Left ventricle myocardium inferior (tissue), 1 donor: ENCODE results near the gene PRKCE. TPM values are rescaled to one million over a fixed set of nuclear protein-coding genes. Genes with fewer than 3 reads are reported as not detected.

Source experiments
- DNase-seq: peaks from one replicate; pipeline ENCODE4 v3.0.0-alpha.2; 2020
- H3K27ac ChIP-seq: fragments of 200-600 bp; replicated peaks from 2 replicates; pipeline ENCODE4 v1.8.0; 2021
- H3K27me3 ChIP-seq: fragments of 200-600 bp; 2 replicates; pipeline ENCODE4 v1.8.0; 2021; ENCODE audit warnings: low read depth
- H3K36me3 ChIP-seq: fragments of 200-600 bp; 2 replicates; pipeline ENCODE4 v1.8.0; 2021
- H3K4me1 ChIP-seq: fragments of 200-600 bp; 2 replicates; pipeline ENCODE4 v1.8.0; 2021
- H3K4me3 ChIP-seq: fragments of 200-600 bp; 2 replicates; pipeline ENCODE4 v1.8.0; 2021; ENCODE audit warnings: mild to moderate bottlenecking, moderate library complexity
- H3K9me3 ChIP-seq: fragments of 200-600 bp; replicated peaks from 2 replicates; pipeline ENCODE4 v1.8.0; 2021
- CTCF ChIP-seq: fragments of 200-600 bp; IDR thresholded peaks from 2 replicates; pipeline ENCODE4 v1.8.0; 2021; ENCODE audit warnings: antibody characterized with exemption, mild to moderate bottlenecking, borderline replicate concordance
- intact Hi-C: fragments of 100-400 bp; cut with micrococcal nuclease; formaldehyde crosslinking; loops from one replicate; pipeline ENCODE4 v1.11.0; 2022
- total RNA-seq: library from RNA; stranded (reverse); fragmentation: NEBNext Ultra II Directional; extraction: Animal tissue kit (Norgen Biotek cat#: 25700); gene quantifications from one replicate; pipeline ENCODE4 v1.2.1, GENCODE V29; 2021
- donor health status: DM: no; HTN: yes; CAD: no; lungs with severe emphysema.

PRKCE gene
- total RNA-seq, 1 donor from 2014 or later = 14.7 TPM

- H3K27ac ChIP-seq = no peak overlapping the region
- H3K9me3 ChIP-seq = no peaks in the 10 kb centered on the region
- intact Hi-C loops = no loop called here
- H3K36me3 ChIP-seq = no peaks in the 10 kb centered on the region
- no peak for DNase-seq
- peaks cover 12% of the 10 kb centered on the region for H3K4me1 ChIP-seq
- no peak for TF ChIP-seq CTCF
- no peak overlapping the region for H3K4me3 ChIP-seq
- no peaks in the 10 kb centered on the region for H3K27me3 ChIP-seq
Observed at GRCh38 chr2:45952591-45952990, 301.1 kb downstream of the PRKCE start.

GRCh38 chr2:45953376-45954027 lies 302.0 kb downstream of the PRKCE start:
- no peak for DNase-seq
- no peak overlapping the region for H3K4me3 ChIP-seq
- H3K9me3 ChIP-seq = no peaks in the 10 kb centered on the region
- H3K27me3 ChIP-seq = no peaks in the 10 kb centered on the region
- H3K4me1 ChIP-seq = peaks cover 12% of the 10 kb centered on the region
- no peak overlapping the region for H3K27ac ChIP-seq
- H3K36me3 ChIP-seq = no peaks in the 10 kb centered on the region
- intact Hi-C loops = no loop called here
- TF ChIP-seq CTCF = no peak

- TF ChIP-seq CTCF = no peak
- H3K4me1 ChIP-seq = peaks cover 12% of the 10 kb centered on the region
Observed at GRCh38 chr2:45954233-45954850, 302.9 kb downstream of the PRKCE start.

GRCh38 chr2:45957533-45958227 lies 306.2 kb downstream of the PRKCE start:
- intact Hi-C loops = no loop called here
- no peaks in the 10 kb centered on the region for H3K27me3 ChIP-seq
- H3K4me1 ChIP-seq = peaks cover 24% of the 10 kb centered on the region
- H3K9me3 ChIP-seq = no peaks in the 10 kb centered on the region
- no peak overlapping the region for H3K4me3 ChIP-seq
- no peaks in the 10 kb centered on the region for H3K36me3 ChIP-seq
- H3K27ac ChIP-seq = no peak overlapping the region
- DNase-seq = no peak
- TF ChIP-seq CTCF = no peak

More at GRCh38 chr2:45954233-45954850, 302.9 kb downstream of the PRKCE start:
- intact Hi-C loops = no loop called here
- Histone ChIP-seq H3K36me3 (no peaks in the 10 kb centered on the region), H3K27ac (no peak overlapping the region), H3K27me3 (no peaks in the 10 kb centered on the region), H3K4me3 (no peak overlapping the region), H3K9me3 (no peaks in the 10 kb centered on the region)
- no peak for DNase-seq

- DNase-seq = no peak
- Histone ChIP-seq H3K9me3 (no peaks in the 10 kb centered on the region), H3K4me3 (no peak overlapping the region), H3K27me3 (no peaks in the 10 kb centered on the region), H3K36me3 (no peaks in the 10 kb centered on the region), H3K27ac (no peak overlapping the region), H3K4me1 (peaks cover 48% of the 10 kb centered on the region)
- no peak for TF ChIP-seq CTCF
- intact Hi-C loops = no loop called here
Observed at GRCh38 chr2:45960057-45960863, 308.8 kb downstream of the PRKCE start.
